Muscle layer of colon (tissue), 2 donors: ENCODE data around the gene MOB4.
"Not testable (repeated sequence)": the region's sequence is repeated elsewhere in the genome, so short reads cannot be mapped to it uniquely, and the experiment has no call there.

ENCODE experiments used
- H3K27ac ChIP-seq: one replicate; pipeline ENCODE4 v1.7.0; 2013; ENCODE audit warnings: low read depth, mild to moderate bottlenecking, low read length, moderate library complexity
- H3K27me3 ChIP-seq, 2 donors: one replicate each; pipeline ENCODE4 v1.7.0; 2013; ENCODE audit warnings: low read length in 2 of 2, mild to moderate bottlenecking in 2 of 2; ENCODE audit not compliant: insufficient read depth in 2 of 2, control insufficient read depth in 1 of 2
- H3K36me3 ChIP-seq: one replicate; pipeline ENCODE4 v1.7.0; 2013; ENCODE audit warnings: mild to moderate bottlenecking, low read length; ENCODE audit not compliant: insufficient read depth
- H3K4me1 ChIP-seq: one replicate; pipeline ENCODE4 v1.7.0; 2013; ENCODE audit warnings: mild to moderate bottlenecking, low read length; ENCODE audit not compliant: insufficient read depth
- H3K4me3 ChIP-seq, 2 donors: one replicate each; pipeline ENCODE4 v1.7.0; 2013; ENCODE audit warnings: low read length in 2 of 2, low read depth in 1 of 2, mild to moderate bottlenecking in 1 of 2, moderate library complexity in 1 of 2
- H3K9ac ChIP-seq: one replicate; pipeline ENCODE4 v1.7.0; 2013; ENCODE audit warnings: low read length
- H3K9me3 ChIP-seq: one replicate; pipeline ENCODE4 v1.7.0; 2013; ENCODE audit warnings: mild to moderate bottlenecking, low read length
- donor health status: abdominal sarcoma.
- donor health status: Adenocarcinoma of cecum.

The MOB4 gene

GRCh38 chr2:197560146-197560665 is 44.3 kb downstream of the MOB4 start:
- Histone ChIP-seq H3K27me3 (no peaks in the 10 kb centered on the region), H3K4me1 (no peaks in the 10 kb centered on the region), H3K4me3 (no peak overlapping the region), H3K36me3 (no peaks in the 10 kb centered on the region), H3K9me3 (no peaks in the 10 kb centered on the region), H3K9ac (no peak overlapping the region), H3K27ac (no peak overlapping the region)

DNA sequence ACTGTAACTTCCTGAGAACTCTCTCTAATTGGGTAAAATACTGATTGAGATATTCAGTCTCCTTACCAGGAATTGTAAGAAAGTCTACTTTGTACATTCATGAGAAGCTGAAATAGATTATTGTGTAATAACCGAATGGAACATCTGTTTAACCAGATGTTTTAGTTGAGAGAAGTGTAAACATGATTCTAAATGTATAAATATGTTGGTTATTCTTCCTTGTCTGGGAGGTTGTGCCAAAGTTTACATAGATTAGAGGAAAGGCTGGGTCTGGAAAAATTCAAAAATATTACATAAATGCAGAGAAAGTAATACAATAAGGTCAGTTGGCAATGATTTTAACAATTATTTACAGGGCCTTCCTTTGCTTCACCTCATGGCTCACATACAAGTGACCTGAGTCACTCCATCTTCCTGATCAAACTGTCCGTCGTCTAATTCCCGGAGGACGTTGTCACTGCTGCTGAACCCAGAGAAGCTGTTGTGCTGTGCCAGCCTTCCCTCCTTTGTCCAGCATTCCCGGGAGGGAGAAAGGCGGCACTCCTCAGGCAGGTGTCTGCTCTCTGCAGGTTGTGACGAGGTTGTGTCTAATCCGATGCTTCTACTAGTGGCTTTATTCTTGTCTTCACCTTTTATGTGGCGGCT is 55.9 kb downstream of the MOB4 start:
- no peaks in the 10 kb centered on the region for H3K27me3 ChIP-seq
- H3K4me1 ChIP-seq: no peaks in the 10 kb centered on the region
- H3K9ac ChIP-seq: no peak overlapping the region
- H3K36me3 ChIP-seq: no peaks in the 10 kb centered on the region
- H3K27ac ChIP-seq: no peak overlapping the region
- H3K9me3 ChIP-seq: no peaks in the 10 kb centered on the region
- no peak overlapping the region for H3K4me3 ChIP-seq

GRCh38 chr2:197573608-197574007 is 57.7 kb downstream of the MOB4 start:
- no peak overlapping the region for H3K9ac ChIP-seq
- H3K27me3 ChIP-seq: no peaks in the 10 kb centered on the region
- H3K4me1 ChIP-seq: no peaks in the 10 kb centered on the region
- no peaks in the 10 kb centered on the region for H3K36me3 ChIP-seq
- no peaks in the 10 kb centered on the region for H3K9me3 ChIP-seq
- no peak overlapping the region for H3K27ac ChIP-seq
- no peak overlapping the region for H3K4me3 ChIP-seq

DNA sequence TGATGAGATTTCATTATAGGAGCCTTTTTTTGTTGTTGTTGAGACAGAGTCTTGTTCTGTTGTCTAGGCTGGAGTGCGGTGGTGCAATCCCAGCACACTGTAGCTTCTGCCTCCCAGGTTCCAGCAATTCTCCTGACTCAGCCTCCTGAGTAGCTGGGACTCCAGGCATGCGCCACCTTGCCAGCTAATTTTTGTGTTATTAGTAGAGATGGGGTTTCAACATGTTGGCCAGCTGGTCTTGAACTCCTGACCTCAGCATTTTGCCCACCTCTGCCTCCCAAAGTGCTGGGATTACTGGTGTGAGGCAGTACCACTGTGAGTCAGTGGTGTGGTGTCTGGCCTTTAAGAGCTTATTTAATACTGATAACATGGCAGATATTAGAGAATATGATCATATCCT is 60.1 kb downstream of the MOB4 start:
- Histone ChIP-seq H3K4me3 (no peak overlapping the region), H3K9ac (no peak overlapping the region), H3K27ac (no peak overlapping the region), H3K4me1 (no peaks in the 10 kb centered on the region), H3K9me3 (no peaks in the 10 kb centered on the region), H3K36me3 (no peaks in the 10 kb centered on the region), H3K27me3 (no peaks in the 10 kb centered on the region)

DNA sequence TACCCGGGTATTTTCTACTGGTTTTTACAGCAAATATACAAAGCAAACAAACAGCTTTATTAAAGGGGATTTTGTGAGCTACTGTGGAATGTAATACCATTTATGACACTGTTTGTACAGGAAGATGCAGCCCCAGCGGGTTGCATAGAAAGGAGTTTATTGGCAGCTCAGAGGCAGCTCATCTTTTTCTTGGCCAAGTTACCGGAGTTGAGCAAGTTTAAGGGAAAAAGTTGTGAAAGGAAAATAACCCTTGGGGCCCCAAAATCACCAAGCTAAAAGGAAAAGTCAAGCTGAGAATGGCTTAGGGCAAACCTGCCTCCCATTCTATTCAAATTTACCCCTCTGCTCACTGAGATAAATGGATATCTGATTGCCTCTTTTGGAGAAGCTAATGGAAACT is 60.8 kb downstream of the MOB4 start:
- Histone ChIP-seq H3K36me3 (no peaks in the 10 kb centered on the region), H3K4me1 (no peaks in the 10 kb centered on the region), H3K27ac (no peak overlapping the region), H3K9ac (no peak overlapping the region), H3K4me3 (no peak overlapping the region), H3K27me3 (no peaks in the 10 kb centered on the region), H3K9me3 (no peaks in the 10 kb centered on the region)

- H3K9ac ChIP-seq: no peak overlapping the region
- no peaks in the 10 kb centered on the region for H3K36me3 ChIP-seq
- no peaks in the 10 kb centered on the region for H3K4me1 ChIP-seq
- no peak overlapping the region for H3K27ac ChIP-seq
- no peaks in the 10 kb centered on the region for H3K27me3 ChIP-seq
- no peak overlapping the region for H3K4me3 ChIP-seq
- H3K9me3 ChIP-seq: no peaks in the 10 kb centered on the region
These were observed 61.6 kb downstream of the MOB4 start for GRCh38 chr2:197577446-197577845.

GRCh38 chr2:197578294-197578693 is 62.4 kb downstream of the MOB4 start:
- not testable (repeated sequence) for H3K27ac ChIP-seq, H3K4me3 ChIP-seq, H3K9me3 ChIP-seq, H3K36me3 ChIP-seq, H3K4me1 ChIP-seq, H3K9ac ChIP-seq, H3K27me3 ChIP-seq

DNA sequence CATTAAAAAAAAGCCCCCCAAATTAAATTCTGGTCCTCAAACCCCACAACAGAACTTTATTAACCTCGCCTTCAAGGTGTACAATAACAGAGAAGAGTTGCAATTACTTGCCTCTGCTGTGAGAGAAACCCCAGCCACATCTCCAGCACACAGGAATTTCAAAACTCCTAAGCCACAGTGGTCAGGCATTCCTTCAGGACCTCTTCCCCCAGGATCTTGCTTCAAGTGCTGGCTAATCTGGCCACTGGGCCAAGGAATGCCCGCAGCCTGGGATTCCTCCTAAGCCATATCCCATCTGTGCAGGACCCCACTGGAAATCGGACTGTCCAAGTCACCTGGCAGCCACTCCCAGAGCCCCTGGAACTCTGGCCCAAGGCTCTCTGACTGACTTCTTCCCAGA is 64.3 kb downstream of the MOB4 start:
- H3K4me1 ChIP-seq, H3K9me3 ChIP-seq, H3K36me3 ChIP-seq, H3K9ac ChIP-seq, H3K4me3 ChIP-seq, H3K27ac ChIP-seq, H3K27me3 ChIP-seq: not testable (repeated sequence)

DNA sequence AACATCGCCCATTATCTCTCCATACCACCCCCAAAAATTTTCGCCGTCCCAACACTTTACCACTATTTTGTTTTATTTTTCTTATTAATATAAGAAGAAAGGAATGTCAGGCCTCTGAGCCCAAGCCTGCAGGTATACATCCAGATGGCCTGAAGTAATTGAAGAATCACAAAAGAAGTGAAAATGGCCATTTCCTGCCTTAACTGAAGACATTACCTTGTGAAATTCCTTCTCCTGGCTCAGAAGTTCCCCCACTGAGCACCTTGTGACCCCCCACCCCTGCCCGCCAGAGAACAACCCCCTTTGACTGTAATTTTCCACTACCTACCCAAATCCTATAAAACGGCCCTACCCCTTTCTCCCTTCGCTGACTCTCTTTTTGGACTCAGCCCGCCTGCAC is 71.4 kb downstream of the MOB4 start:
- not testable (repeated sequence) for H3K4me1 ChIP-seq, H3K4me3 ChIP-seq, H3K36me3 ChIP-seq, H3K9ac ChIP-seq, H3K9me3 ChIP-seq, H3K27ac ChIP-seq, H3K27me3 ChIP-seq

- no peak overlapping the region for H3K27ac ChIP-seq
- no peak overlapping the region for H3K9ac ChIP-seq
- no peaks in the 10 kb centered on the region for H3K9me3 ChIP-seq
- no peak overlapping the region for H3K4me3 ChIP-seq
- H3K27me3 ChIP-seq: no peaks in the 10 kb centered on the region
- H3K36me3 ChIP-seq: no peaks in the 10 kb centered on the region
- H3K4me1 ChIP-seq: no peaks in the 10 kb centered on the region
These were observed 75.6 kb downstream of the MOB4 start for GRCh38 chr2:197591339-197592072.

DNA sequence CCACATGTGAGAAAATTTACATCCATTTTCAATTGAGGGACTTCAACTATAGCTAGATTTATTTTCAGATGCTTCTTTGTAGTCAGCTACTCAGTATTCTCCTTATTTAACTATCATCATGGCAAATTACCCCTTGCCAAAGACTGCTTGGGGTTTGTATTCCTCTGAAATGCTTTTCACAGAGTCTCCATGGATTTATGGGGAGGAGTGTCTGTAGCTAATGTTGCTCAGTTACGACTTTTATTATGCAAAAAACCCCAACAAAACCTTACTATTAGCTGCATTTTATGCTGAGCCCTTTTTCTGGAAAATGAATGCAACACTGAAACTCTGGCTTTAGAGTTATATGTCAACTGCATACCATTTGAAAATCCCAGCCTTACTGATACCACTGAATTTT is 80.9 kb downstream of the MOB4 start:
- no peaks in the 10 kb centered on the region for H3K27me3 ChIP-seq
- no peak overlapping the region for H3K9ac ChIP-seq
- no peaks in the 10 kb centered on the region for H3K4me1 ChIP-seq
- H3K4me3 ChIP-seq: no peak overlapping the region
- no peak overlapping the region for H3K27ac ChIP-seq
- H3K9me3 ChIP-seq: no peaks in the 10 kb centered on the region
- H3K36me3 ChIP-seq: no peaks in the 10 kb centered on the region

GRCh38 chr2:197597166-197597565 is 81.3 kb downstream of the MOB4 start:
- Histone ChIP-seq H3K27ac (no peak overlapping the region), H3K9ac (no peak overlapping the region)

More at GRCh38 chr2:197597166-197597565, 81.3 kb downstream of the MOB4 start:
- no peak overlapping the region for H3K4me3 ChIP-seq
- H3K36me3 ChIP-seq: no peaks in the 10 kb centered on the region
- H3K27me3 ChIP-seq: no peaks in the 10 kb centered on the region
- H3K4me1 ChIP-seq: no peaks in the 10 kb centered on the region
- H3K9me3 ChIP-seq: no peaks in the 10 kb centered on the region
